ENCODE measurements around the gene ARID3A.

Gene ARID3A

GRCh38 chr19:961866-962620 lies 36.2 kb downstream of the ARID3A start:
- DNase-seq = no peak

GRCh38 chr19:962683-963400 lies 37.0 kb downstream of the ARID3A start:
- no peak for DNase-seq

- DNase-seq = no peak
Observed at GRCh38 chr19:963486-963951, 37.7 kb downstream of the ARID3A start.

- no peak for DNase-seq
Observed at GRCh38 chr19:964116-964520, 38.3 kb downstream of the ARID3A start.

GRCh38 chr19:964761-965694 lies 39.2 kb downstream of the ARID3A start:
- no peak for DNase-seq

GRCh38 chr19:966485-967088 lies 40.8 kb downstream of the ARID3A start:
- DNase-seq = no peak

- no peak for DNase-seq
Observed at GRCh38 chr19:970695-971094, 44.9 kb downstream of the ARID3A start.

GRCh38 chr19:971795-972194 lies 46.0 kb downstream of the ARID3A start:
- DNase-seq = no peak

GRCh38 chr19:972281-972680 lies 46.4 kb downstream of the ARID3A start:
- no peak for DNase-seq

GRCh38 chr19:973726-974563 lies 48.1 kb downstream of the ARID3A start:
- no peak for DNase-seq

- no peak for DNase-seq
Observed at GRCh38 chr19:974564-975257, 48.9 kb downstream of the ARID3A start.

- no peak for DNase-seq
Observed at GRCh38 chr19:976476-976875, 50.6 kb downstream of the ARID3A start.

GRCh38 chr19:977058-977464 lies 51.2 kb downstream of the ARID3A start:
- no peak for DNase-seq

GRCh38 chr19:979318-979741 lies 53.5 kb downstream of the ARID3A start:
- DNase-seq = no peak

GRCh38 chr19:980133-980998 lies 54.5 kb downstream of the ARID3A start:
- DNase-seq = peak; percentile 61

GRCh38 chr19:982567-983170 lies 56.8 kb downstream of the ARID3A start:
- peak; percentile 94 for DNase-seq

- DNase-seq = peak; percentile 93
Observed at GRCh38 chr19:984165-984967, 58.5 kb downstream of the ARID3A start, which contains the start of gene WDR18. Gene WDR18, plus strand, starts transcription at chr19:984345. Its CDS starts 9 bp downstream, at chr19:984354.

GRCh38 chr19:986083-986482 lies 60.2 kb downstream of the ARID3A start:
- DNase-seq = no peak
